CD14-positive monocyte (primary cell): ENCODE measurements around the gene CCDC73. TPM values are rescaled to one million over a fixed set of nuclear protein-coding genes. Genes with fewer than 3 reads are reported as not detected.

Experiments used
- DNase-seq, 3 donors: peaks; one replicate each; pipeline ENCODE4 v3.0.0-alpha.2; 2011 to 2022
- H2AFZ ChIP-seq: 2 replicates; pipeline ENCODE4 v1.6.0; 2012; ENCODE audit warnings: mild to moderate bottlenecking, low read depth, low read length, inconsistent platforms; ENCODE audit not compliant: insufficient read depth, poor library complexity, severe bottlenecking
- H3K27ac ChIP-seq, 2 donors: 1 replicate in 1 of 2; 2 replicates in 1 of 2; pipeline ENCODE4 v1.5.1; 2012 to 2013; ENCODE audit warnings: low read length in 2 of 2, control low read depth in 1 of 2, inconsistent platforms in 1 of 2, low read depth in 1 of 2, mild to moderate bottlenecking in 1 of 2
- H3K27me3 ChIP-seq, 2 donors: one replicate each; pipeline versions ENCODE4 v1.6.0 to v1.6.1; 2011 to 2013; ENCODE audit warnings: low read length in 2 of 2; ENCODE audit not compliant: control insufficient read depth in 2 of 2, insufficient read depth in 2 of 2
- H3K36me3 ChIP-seq, 2 donors: replicated peaks in 1 of 2; 1 replicate in 1 of 2; 2 replicates in 1 of 2; pipeline versions ENCODE4 v1.5.1 to v1.6.1; 2012 to 2013; ENCODE audit warnings: low read length in 2 of 2, control low read depth in 1 of 2, inconsistent platforms in 1 of 2, mild to moderate bottlenecking in 1 of 2; ENCODE audit not compliant: insufficient read depth in 2 of 2, control insufficient read depth in 1 of 2
- H3K4me1 ChIP-seq, 2 donors: 1 replicate in 1 of 2; 2 replicates in 1 of 2; pipeline versions ENCODE4 v1.5.1 to v1.6.1; 2012 to 2013; ENCODE audit warnings: low read length in 2 of 2, control low read depth in 1 of 2, inconsistent platforms in 1 of 2, mild to moderate bottlenecking in 1 of 2, moderate library complexity in 1 of 2; ENCODE audit not compliant: insufficient read depth in 2 of 2, control insufficient read depth in 1 of 2
- H3K4me2 ChIP-seq: replicated peaks from 2 replicates; pipeline ENCODE3; 2012; ENCODE audit warnings: low read length, moderate library complexity, mild to moderate bottlenecking; ENCODE audit not compliant: poor library complexity, severe bottlenecking; ENCODE audit errors: extremely low read depth
- H3K4me3 ChIP-seq, 3 experiments: fragments of 200-600 bp in 1 of 3; sonication (generic) in 1 of 3; replicated peaks in 1 of 3; 1 replicate in 2 of 3; 2 replicates in 1 of 3; pipeline ENCODE4 v1.5.1; 2011 to 2013; ENCODE audit warnings: low read length in 3 of 3, mild to moderate bottlenecking in 3 of 3, control low read depth in 2 of 3, low read depth in 2 of 3, inconsistent platforms in 1 of 3, moderate library complexity in 1 of 3
- H3K79me2 ChIP-seq: 2 replicates; pipeline ENCODE4 v1.6.0; 2012; ENCODE audit warnings: mild to moderate bottlenecking, control low read depth, inconsistent platforms, low read length, moderate library complexity; ENCODE audit not compliant: insufficient read depth
- H3K9ac ChIP-seq: 2 replicates; pipeline ENCODE4 v1.6.0; 2017; ENCODE audit warnings: low read length, mild to moderate bottlenecking; ENCODE audit not compliant: insufficient read depth, poor library complexity, severe bottlenecking
- H3K9me3 ChIP-seq, 2 donors: replicated peaks in 1 of 2; 1 replicate in 1 of 2; 2 replicates in 1 of 2; pipeline versions ENCODE4 v1.5.1 to v1.6.1; 2012 to 2013; ENCODE audit warnings: low read length in 2 of 2, control low read depth in 1 of 2; ENCODE audit not compliant: control insufficient read depth in 1 of 2, insufficient read depth in 1 of 2
- H4K20me1 ChIP-seq: 2 replicates; pipeline ENCODE4 v1.6.0; 2012; ENCODE audit warnings: mild to moderate bottlenecking, low read length, control low read depth, moderate library complexity; ENCODE audit not compliant: insufficient read depth
- H3K27ac Mint-ChIP-seq, 7 donors: one replicate each; pipeline ENCODE4 v1.8.0; 2020; ENCODE audit warnings: mild to moderate bottlenecking in 7 of 7, mixed read lengths in 7 of 7, moderate library complexity in 6 of 7, inconsistent platforms in 2 of 7
- H3K27me3 Mint-ChIP-seq, 3 donors: one replicate each; pipeline ENCODE4 v1.8.0; 2021 to 2022; ENCODE audit warnings: low read depth in 3 of 3, mild to moderate bottlenecking in 3 of 3, mixed read lengths in 3 of 3, moderate library complexity in 3 of 3, inconsistent platforms in 1 of 3
- H3K36me3 Mint-ChIP-seq, 2 donors: one replicate each; pipeline ENCODE4 v1.8.0; 2020; ENCODE audit warnings: mixed read lengths in 2 of 2, inconsistent platforms in 1 of 2, mild to moderate bottlenecking in 1 of 2
- H3K4me1 Mint-ChIP-seq: one replicate; pipeline ENCODE4 v1.8.0; 2020; ENCODE audit warnings: mild to moderate bottlenecking, mixed read lengths
- H3K4me3 Mint-ChIP-seq, 2 donors: one replicate each; pipeline ENCODE4 v1.8.0; 2020; ENCODE audit warnings: mild to moderate bottlenecking in 2 of 2, mixed read lengths in 2 of 2, moderate library complexity in 1 of 2
- H3K9me3 Mint-ChIP-seq, 7 donors: one replicate each; pipeline ENCODE4 v1.8.0; 2020 to 2022; ENCODE audit warnings: mixed read lengths in 7 of 7, mild to moderate bottlenecking in 6 of 7, moderate library complexity in 6 of 7, inconsistent platforms in 2 of 7
- WGBS: methylation state at CpG from one replicate; pipeline ENCODE4 v1.1.5; 2013; ENCODE audit warnings: missing lambda C conversion rate; ENCODE audit not compliant: insufficient coverage; 5-methylcytosine and 5-hydroxymethylcytosine counted together
- intact Hi-C, 2 donors: fragments of 100-400 bp; cut with micrococcal nuclease; formaldehyde crosslinking; loops; one replicate each; pipeline versions ENCODE4 v1.15.0 to v1.15.1; 2023
- polyA plus RNA-seq, 3 donors: library from polyadenylated mRNA; depleted of rRNA in 1 of 3; unstranded in 2 of 3; stranded (reverse) in 1 of 3; fragments of 300-500 nt in 2 of 3; fragments of >200 nt in 1 of 3; fragmentation: Illumina TruSeq in 2 of 3; gene quantifications; 1 replicate in 2 of 3; 2 replicates in 1 of 3; pipeline ENCODE4 v1.2.3, GENCODE V29; 2012 to 2021
- TF ChIP-seq, protein P1 (sequence below): fragments of 200-600 bp; IDR thresholded peaks from one replicate; pipeline ENCODE4 v1.8.0; 2022; ENCODE audit warnings: antibody characterized with exemption, mild to moderate bottlenecking

Gene CCDC73
- polyA plus RNA-seq, 3 donors: 0.03 to 0.09 TPM; not detected in 1

DNA sequence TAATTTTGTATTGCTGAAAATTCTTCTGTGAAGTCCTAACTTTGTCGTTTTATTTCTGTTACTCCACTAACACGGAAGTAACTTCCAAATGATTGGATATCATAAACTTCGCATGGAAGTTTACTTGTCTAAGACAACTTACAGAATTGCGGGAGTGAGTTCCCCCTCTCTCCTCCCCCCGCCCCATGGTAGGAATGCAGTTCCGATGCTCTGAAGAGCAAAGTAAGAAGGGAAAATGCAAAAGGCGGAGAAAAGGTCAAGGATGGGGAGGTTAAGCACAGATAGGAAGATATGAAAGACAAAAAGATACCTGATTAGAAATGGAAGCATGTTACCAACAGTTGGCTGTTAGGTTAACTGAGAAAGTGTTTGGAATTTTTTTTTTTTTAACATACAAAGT, 209.5 kb downstream of the CCDC73 start:
- H3K9ac ChIP-seq: peak overlapping the region; percentile 89
- intact Hi-C loops: loop anchor here in 1 of 2 donors (10.0 kb wide), 2 partner anchors 310 to 450 kb away; partner anchors contain the start of genes QSER1 and TCP11L1

DNA sequence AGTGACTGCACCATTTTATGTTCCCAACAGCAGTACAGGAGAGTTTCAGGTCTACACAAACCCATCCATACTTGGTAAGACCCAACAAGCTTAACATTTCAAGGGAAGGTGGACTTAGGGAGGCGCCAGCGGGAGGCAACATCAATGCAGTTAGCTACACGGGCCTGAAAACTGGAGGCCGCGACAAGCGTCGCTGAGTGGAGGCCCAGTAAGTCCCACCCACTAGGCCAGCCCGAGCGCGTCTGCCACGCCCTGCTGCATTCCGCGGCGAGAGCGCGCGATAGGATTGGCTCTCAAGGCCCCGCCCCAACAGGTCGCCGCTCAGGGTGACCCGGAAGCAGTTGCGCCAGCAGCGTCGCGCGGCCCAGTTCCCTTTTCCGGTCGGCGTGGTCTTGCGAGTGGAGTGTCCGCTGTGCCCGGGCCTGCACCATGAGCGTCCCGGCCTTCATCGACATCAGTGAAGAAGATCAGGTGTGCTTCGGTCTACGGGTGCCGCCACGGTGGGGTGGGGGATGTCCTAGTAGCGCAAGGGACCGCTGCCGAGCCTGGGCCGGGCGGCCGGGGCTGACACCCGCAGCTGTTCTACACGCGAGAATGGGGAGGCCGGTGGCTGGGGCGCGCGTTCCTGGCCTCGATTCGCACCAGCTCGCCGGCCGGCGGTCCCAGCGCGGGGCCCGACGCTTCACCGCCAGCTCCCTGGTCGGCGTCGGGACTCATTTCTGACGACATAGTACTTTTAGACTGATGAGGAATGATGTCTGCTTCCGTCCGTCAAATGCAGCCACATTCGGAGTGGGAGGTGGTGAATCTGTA, 210.8 kb downstream of the CCDC73 start, which contains the start of gene EIF3M:
TSS of gene EIF3M (plus strand) at position 373 of the 813 bp plus-strand sequence. CDS start at position 430, 57 bp downstream.
- H3K36me3 ChIP-seq: peaks cover under 1 to 8% of the 10 kb centered on the region in 2 donors
- Mint-ChIP-seq H3K4me3 (peak within 1 kb of the TSS; percentile 91 to 97), H3K9me3 (peaks cover 0 to 2% (median 0%) of the 10 kb centered on the region in 7 donors), H3K4me1 (peaks cover 39% of the 10 kb centered on the region), H3K27me3 (peaks cover 2 to 4% (median 4%) of the 10 kb centered on the region in 3 donors), H3K36me3 (peaks cover 6% of the 10 kb centered on the region in 2 donors), H3K27ac (peak within 1 kb of the TSS; percentile 88 to 96 (median 93))
- peaks cover 40% of the 10 kb centered on the region for H4K20me1 ChIP-seq
- peak within 1 kb of the TSS; percentile 72 to 85 for H3K27ac ChIP-seq
- peaks cover 37 to 48% of the 10 kb centered on the region in 2 donors for H3K4me1 ChIP-seq
- under 1% methylated on average over 70 of the region's 70 CpGs for WGBS
- peak; percentile 95 to 96 (median 96) for DNase-seq
- peak within 1 kb of the TSS; percentile 97 for H2AFZ ChIP-seq
- TF ChIP-seq, protein P1, sequence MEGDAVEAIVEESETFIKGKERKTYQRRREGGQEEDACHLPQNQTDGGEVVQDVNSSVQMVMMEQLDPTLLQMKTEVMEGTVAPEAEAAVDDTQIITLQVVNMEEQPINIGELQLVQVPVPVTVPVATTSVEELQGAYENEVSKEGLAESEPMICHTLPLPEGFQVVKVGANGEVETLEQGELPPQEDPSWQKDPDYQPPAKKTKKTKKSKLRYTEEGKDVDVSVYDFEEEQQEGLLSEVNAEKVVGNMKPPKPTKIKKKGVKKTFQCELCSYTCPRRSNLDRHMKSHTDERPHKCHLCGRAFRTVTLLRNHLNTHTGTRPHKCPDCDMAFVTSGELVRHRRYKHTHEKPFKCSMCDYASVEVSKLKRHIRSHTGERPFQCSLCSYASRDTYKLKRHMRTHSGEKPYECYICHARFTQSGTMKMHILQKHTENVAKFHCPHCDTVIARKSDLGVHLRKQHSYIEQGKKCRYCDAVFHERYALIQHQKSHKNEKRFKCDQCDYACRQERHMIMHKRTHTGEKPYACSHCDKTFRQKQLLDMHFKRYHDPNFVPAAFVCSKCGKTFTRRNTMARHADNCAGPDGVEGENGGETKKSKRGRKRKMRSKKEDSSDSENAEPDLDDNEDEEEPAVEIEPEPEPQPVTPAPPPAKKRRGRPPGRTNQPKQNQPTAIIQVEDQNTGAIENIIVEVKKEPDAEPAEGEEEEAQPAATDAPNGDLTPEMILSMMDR: no peak
- peaks cover 56% of the 10 kb centered on the region for H3K79me2 ChIP-seq
- intact Hi-C loops: loop anchor here in 1 of 2 donors (10.0 kb wide), 2 partner anchors 311 to 451 kb away; partner anchors contain the start of genes QSER1 and TCP11L1
- H3K9me3 ChIP-seq: no peaks in the 10 kb centered on the region
- peak within 1 kb of the TSS; percentile 89 for H3K9ac ChIP-seq
- H3K4me2 ChIP-seq: peak within 1 kb of the TSS; percentile 94
- no peaks in the 10 kb centered on the region for H3K27me3 ChIP-seq
- H3K4me3 ChIP-seq: peak within 1 kb of the TSS; percentile 67 to 80 (median 68)

More for the DNA sequence above, 209.5 kb downstream of the CCDC73 start:
- Mint-ChIP-seq H3K27me3 (peaks cover 0 to 4% (median under 1%) of the 10 kb centered on the region in 3 donors), H3K9me3 (peaks cover 0 to 2% (median 0%) of the 10 kb centered on the region in 7 donors), H3K36me3 (peaks cover 12 to 19% of the 10 kb centered on the region in 2 donors), H3K4me3 (peak overlapping the region; percentile 91 to 97), H3K27ac (peak overlapping the region in 6 of 7 donors; percentile 16 to 94 (median 92)), H3K4me1 (peaks cover 49% of the 10 kb centered on the region)
- Histone ChIP-seq H2AFZ (peak overlapping the region; percentile 97), H4K20me1 (peaks cover 51% of the 10 kb centered on the region), H3K9me3 (no peaks in the 10 kb centered on the region), H3K27ac (peak overlapping the region in 1 of 2 donors; percentile 85), H3K4me2 (peak overlapping the region; percentile 94), H3K36me3 (peaks cover 8 to 21% of the 10 kb centered on the region in 2 donors), H3K4me3 (peak overlapping the region; percentile 67 to 80 (median 68)), H3K27me3 (no peaks in the 10 kb centered on the region), H3K79me2 (peaks cover 68% of the 10 kb centered on the region), H3K4me1 (peaks cover 44 to 59% of the 10 kb centered on the region in 2 donors)
- TF ChIP-seq, protein P1: no peak
- no peak for DNase-seq
- WGBS: 100% methylated on average over 1 of the region's 7 CpGs
